DMS53 treated with DMSO at 0.1 percent for 48 hours (cell line): ENCODE results near the gene ZFP36.
"Not testable (repeated sequence)": the region's sequence is repeated elsewhere in the genome, so short reads cannot be mapped to it uniquely, and the experiment has no call there.

Experiments
- DNase-seq: peaks from one replicate; lab custom pipeline; 2025; ENCODE audit not compliant: unreplicated experiment; lab: John Stamatoyannopoulos, UW

The ZFP36 gene

DNA sequence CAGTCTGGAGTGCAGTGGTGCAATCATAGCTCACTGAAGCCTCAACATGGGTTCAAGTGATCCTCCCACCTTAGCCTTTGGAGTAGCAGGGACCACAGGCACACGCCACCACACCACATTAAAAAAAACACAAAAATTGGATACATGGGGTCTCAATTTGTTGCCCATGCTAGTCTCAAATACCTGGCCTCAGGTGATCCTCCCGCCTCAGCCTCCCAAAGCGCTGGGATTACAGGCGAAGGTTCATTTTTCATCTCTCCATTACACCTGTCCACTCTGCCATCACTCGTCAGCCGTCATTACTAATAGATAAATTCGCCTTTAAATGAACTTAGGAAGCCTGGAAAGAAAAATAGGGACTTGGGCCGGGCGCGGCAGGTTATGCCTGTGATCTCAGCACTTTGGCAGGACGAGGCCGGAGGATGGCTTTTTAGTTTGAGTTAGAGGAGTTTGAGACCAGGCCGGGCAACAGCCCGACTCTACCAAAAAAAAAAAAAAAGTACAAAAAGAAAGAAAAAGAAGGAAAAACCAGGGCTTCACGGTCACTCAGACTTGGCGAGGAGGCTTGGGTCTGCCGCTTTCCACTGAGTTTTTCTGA is 38.0 kb downstream of the ZFP36 start:
- DNase-seq: no peak

DNA sequence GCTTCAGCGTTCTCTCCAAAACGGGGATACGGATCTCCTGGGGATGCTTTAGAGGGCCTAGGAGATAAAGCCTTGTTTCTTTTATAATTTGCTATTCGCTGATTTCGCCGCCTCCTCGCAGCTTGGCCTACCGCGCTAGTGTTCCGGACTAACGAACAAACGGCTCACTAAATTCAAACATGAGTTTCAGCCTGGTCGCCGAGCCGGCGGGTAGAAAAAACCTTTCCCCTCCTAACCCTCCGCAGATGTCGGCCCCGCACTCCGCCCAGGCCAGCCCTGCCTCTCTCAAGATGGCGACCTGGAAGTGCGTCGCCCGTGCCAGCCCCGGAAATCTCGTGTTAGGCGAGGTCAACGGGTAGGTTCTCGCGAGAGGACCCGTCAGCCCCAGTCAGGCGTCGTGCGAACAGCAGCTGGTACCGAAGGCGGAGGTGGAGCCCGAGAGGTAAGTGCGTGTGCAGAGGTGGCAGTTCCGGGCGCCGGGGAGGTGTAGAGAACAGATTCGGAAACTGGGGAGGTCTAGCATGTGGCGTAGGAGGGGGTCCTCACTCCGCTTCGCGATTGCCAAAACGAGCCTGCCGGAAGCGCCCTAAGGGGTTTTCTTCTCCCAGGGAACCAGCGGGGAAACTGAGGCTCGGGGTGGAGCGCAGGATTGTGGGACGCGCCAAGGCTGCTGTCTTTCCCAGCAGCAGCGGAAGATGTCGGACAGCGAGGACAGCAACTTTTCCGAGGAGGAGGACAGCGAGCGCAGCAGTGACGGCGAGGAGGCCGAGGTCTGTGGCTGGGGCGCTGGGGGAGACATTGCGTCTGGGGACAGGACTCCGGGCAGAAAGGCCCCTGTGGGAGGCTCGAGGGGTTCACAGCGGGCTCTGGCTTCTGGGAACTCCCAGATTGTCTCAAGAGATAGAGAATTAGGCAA is 38.8 kb downstream of the ZFP36 start, which contains the start of gene SUPT5H:
Gene SUPT5H, plus strand, starts transcription at position 387 of the 916 bp plus-strand sequence. Its CDS starts 309 bp downstream, at position 696.
- peak; percentile 98 for DNase-seq

DNA sequence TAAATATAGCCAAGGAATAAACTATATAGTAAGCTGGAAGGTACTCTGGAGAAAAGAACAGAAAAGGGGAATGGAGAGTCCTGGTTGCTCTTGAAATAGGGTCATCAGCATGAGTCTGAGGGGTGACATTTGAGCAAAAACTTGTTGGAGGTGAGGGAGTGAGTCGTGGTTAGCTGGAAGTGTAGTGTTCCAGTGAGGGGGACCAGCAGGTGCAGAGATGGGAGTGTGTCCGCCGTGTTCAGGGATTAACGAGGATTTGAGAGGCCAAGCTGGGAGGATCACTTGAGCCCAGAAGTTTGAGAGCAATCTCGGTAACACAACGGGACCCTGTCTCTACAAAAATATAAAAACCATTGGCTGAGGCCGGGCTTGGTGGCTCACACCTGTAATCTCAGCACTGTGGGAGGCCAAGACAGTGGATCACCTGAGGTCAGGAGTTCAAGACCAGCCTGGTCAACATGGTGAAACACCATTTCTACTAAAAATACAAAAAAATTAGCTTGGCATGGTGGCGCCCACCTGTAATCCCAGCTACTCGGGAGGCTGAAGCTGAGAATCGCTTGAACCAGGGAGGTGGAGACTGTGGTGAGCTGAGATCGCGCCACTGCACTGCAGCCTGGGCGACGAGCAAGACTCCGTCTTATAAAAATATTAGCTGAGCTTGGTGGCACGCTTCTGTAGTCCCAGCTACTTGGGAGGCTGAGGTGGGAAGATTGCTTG is 39.9 kb downstream of the ZFP36 start:
- no peak for DNase-seq

DNA sequence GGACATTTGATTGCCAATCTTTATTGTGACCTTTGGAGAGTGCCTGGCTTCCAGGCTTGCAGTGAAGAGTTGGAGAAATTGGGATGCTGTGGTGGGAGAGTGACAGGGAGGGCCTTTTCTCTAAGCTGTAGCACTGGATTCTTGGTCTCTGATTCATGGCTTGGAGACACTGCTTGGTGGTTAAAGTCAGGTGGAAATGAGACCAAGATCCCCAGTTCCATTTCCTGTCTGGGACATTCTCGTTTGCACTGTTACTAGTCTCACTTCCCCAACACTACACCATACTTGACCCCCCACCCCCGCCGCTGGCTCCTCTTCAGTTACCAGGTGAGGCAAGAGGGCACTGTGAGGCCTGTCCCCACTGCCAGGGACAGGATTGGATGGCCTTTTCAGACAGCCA is 41.6 kb downstream of the ZFP36 start:
- no peak for DNase-seq

DNA sequence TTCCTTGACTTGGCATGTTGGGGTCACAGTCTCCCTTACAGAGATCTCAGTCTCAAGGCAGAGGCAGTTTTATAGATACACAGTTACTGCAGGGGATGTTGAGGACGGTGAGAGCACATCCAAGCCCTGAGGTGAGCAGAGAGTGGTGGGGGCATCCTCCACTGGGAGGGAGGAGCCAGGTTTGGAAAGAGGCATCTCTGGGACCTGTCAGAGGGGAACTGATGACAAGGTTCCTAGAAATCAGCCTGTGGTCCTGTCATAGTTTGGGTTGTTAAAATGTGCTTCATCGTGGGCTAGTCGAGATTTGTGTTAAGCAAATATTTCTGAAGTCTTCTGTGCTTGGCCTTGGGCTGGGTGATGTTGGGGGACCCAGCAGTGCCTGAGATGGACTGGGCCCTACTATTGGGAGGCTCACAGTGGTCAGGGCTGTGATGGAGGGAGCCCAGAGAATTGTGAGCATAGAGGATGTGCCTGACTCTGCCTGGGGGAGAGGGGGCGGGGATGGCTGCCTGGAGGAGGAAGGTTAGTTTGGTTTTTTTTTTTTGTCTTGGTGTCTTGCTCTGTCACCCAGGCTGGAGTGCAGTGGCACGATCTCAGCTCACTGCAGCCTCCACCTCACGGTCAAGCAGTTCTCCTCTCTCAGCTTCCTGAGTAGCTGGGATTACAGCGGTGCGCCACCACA is 42.6 kb downstream of the ZFP36 start:
- no peak for DNase-seq

DNA sequence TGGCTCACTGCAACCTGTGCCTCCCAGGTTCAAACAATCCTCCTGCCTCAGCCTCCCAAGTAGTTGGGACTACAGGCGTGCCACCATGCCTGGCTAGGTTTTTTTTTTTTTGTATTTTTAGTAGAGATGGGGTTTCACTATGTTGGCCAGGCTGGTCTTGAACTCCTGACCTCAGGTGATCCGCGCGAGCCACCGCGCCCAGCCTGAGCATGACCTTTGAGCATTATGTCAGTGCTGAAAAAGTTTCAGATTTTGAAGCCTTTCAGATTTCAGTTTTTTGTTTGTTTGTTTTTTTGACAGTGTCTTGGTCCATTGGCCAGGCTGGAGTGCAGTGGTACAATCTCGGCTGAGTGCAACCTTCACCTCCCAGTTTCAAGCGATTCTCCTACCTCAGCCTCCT is 44.6 kb downstream of the ZFP36 start:
- not testable (repeated sequence) for DNase-seq
